ENCODE measurements around the gene SEMA5A.

SEMA5A gene

DNA sequence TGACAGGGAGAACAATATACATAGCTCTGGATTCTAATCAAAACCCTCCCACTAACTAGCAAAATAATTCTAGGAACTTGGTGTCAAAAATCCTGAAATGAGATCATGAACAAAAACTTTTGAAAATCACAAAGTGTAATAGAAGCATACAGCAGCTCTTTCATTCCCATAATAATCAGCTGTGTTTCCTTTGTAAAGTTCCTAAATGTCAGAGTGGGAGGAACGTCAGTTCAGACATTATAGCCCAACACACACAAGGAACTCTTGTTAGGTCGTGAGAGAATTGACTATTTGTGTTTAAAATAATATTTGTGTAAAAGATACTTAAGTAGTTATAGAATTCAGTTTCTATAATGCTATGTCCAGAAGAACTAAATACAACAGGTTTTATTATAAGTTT, 312.8 kb downstream of the SEMA5A start:
- TF ChIP-seq, protein P1, sequence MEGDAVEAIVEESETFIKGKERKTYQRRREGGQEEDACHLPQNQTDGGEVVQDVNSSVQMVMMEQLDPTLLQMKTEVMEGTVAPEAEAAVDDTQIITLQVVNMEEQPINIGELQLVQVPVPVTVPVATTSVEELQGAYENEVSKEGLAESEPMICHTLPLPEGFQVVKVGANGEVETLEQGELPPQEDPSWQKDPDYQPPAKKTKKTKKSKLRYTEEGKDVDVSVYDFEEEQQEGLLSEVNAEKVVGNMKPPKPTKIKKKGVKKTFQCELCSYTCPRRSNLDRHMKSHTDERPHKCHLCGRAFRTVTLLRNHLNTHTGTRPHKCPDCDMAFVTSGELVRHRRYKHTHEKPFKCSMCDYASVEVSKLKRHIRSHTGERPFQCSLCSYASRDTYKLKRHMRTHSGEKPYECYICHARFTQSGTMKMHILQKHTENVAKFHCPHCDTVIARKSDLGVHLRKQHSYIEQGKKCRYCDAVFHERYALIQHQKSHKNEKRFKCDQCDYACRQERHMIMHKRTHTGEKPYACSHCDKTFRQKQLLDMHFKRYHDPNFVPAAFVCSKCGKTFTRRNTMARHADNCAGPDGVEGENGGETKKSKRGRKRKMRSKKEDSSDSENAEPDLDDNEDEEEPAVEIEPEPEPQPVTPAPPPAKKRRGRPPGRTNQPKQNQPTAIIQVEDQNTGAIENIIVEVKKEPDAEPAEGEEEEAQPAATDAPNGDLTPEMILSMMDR (conservative IDR thresholded peaks at IDR 0.05; ENCODE audit: control insufficient read depth, insufficient read depth, low read depth, low read length), result no peak
- H3K4me3 ChIP-seq (ENCODE audit: control insufficient read depth, low read depth, low read length), result no peak overlapping the region
- no peak for DNase-seq (ENCODE audit: low read depth)

DNA sequence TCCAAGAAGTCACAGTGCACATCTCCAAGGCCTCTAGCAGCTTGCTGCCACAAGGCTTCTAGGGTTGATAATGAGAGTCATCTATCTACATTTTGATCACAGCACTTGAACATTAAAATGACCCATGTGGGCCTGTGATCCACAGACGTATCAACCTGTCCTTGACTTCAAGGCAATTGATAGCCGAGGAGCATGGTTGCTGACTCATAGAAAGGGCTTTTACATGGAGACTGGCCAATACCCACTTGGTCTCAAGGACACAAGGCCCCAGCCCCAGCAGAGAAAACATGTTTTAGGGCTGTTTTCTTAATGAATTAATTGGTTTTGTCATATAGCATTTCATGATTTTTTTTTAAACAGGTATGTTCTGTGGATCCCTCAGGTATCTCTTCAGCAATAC, 314.0 kb downstream of the SEMA5A start:
- TF ChIP-seq, protein P1 (conservative IDR thresholded peaks at IDR 0.05; ENCODE audit: control insufficient read depth, insufficient read depth, low read depth, low read length), result no peak
- no peak for DNase-seq (ENCODE audit: low read depth)
- no peak overlapping the region for H3K4me3 ChIP-seq (ENCODE audit: control insufficient read depth, low read depth, low read length)

DNA sequence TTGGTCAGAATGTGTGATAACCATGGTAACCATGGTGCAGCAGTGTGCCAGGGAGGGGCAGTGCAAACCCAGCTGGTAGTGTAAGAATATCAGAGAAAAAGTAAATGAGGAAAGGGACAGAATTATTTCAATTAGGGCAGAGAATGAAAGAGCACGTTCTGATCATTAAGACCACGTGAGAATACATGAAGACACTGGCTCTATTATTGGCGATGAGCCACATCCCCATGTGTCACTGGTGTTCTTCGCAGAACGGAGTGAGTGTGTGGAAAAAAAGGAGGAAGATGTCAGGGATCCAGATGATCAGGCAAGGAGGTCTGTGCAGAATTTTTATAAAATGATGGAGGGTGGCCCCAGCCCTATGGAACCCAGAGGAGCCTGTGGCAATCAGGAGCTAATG, 315.5 kb downstream of the SEMA5A start:
- no peak for DNase-seq (ENCODE audit: low read depth)
- H3K4me3 ChIP-seq (ENCODE audit: control insufficient read depth, low read depth, low read length), result no peak overlapping the region
- TF ChIP-seq, protein P1 (conservative IDR thresholded peaks at IDR 0.05; ENCODE audit: control insufficient read depth, insufficient read depth, low read depth, low read length), result no peak

DNA sequence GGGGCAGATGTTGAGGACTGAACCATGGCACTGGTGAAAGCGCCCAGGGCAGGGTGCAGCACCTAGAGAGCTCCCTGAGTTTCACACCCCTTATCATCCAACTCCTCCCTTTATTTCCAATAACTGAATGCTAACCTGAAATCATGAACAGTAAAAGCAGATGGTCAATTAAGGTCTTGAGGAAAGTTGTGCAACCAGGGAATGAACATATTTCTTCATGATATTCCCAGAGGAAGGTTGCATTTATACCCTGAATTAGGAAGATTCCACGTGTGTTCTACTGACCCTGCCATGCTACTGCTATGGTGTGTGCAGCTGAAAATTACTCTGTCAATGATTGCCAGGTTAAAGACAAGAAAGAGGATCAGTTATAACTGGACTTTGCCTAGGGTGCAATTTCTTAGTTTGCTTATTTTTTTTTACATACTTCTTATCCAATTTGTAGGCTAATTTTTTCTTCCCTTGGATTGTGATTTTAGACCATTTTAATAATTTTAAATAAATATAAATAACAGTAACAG, 319.8 kb downstream of the SEMA5A start:
- DNase-seq (ENCODE audit: low read depth), result peak; percentile 57
- no peak overlapping the region for H3K4me3 ChIP-seq (ENCODE audit: control insufficient read depth, low read depth, low read length)
- TF ChIP-seq, protein P1 (conservative IDR thresholded peaks at IDR 0.05; ENCODE audit: control insufficient read depth, insufficient read depth, low read depth, low read length), result no peak

DNA sequence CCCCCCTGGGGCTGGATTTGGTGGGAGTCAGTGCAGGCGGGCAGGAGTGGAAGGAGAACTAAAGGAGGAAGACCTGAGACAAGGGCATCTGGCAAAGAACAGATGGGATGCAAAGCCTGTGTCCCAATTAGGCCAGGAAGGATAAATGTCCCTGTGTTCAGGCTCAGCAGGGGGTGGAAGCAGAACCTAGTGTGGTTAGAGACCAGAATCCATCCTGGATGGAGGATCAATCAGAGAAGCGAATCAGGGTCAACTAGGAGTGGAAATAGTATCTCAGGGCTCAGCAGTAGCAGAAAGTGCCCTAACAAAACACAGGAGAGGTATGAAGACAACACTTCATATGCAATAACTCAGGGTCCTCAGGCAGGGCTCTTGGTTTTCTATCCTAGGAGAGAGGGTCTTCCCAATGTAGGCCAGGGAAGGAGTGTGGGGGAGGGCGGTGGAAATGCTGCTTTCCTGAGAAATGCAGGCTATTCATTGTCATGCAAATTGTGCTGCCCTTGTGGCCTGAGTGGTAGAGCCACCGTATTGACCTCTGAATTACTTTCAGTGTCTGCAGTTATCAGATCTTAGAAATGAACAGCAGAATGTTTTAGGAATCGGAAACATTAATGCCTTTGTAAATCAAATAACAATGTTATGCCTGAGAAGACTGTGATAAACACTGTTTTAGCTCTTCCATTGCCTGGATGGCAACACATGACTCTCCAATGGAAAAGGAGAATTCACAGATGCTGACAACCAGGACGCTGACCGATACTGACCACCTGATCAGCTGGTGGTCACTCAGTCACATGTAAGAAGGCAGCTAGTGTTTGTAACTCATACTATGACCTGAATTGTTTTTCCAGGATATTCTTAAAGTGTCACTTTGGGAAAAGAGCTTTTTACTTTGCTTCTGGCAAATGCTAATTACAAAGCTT, 323.6 kb downstream of the SEMA5A start:
- TF ChIP-seq, protein P1 (conservative IDR thresholded peaks at IDR 0.05; ENCODE audit: control insufficient read depth, insufficient read depth, low read depth, low read length), result no peak
- no peak overlapping the region for H3K4me3 ChIP-seq (ENCODE audit: control insufficient read depth, low read depth, low read length)
- DNase-seq (ENCODE audit: low read depth), result no peak

DNA sequence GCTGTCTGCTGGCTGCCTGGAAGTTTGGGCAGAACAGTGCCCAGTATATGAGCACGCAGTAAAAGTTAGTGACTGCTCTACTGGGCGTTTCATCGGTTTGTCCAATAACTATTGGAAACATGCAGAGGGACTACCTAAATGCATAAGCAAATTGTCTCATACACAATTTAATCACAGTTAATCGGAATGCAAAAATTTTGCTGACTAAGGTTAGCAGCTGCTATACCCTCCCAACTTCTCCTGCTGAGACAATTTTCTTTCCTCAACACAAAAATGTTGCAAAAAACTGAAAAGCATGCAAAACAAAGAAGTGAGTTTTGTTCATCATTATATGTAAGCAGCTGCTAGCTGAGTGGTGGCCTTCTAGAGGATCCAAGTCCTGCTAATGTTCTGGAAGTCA, 327.5 kb downstream of the SEMA5A start:
- TF ChIP-seq, protein P1 (conservative IDR thresholded peaks at IDR 0.05; ENCODE audit: control insufficient read depth, insufficient read depth, low read depth, low read length), result no peak
- DNase-seq (ENCODE audit: low read depth), result no peak
- no peak overlapping the region for H3K4me3 ChIP-seq (ENCODE audit: control insufficient read depth, low read depth, low read length)

All from fibroblast of mammary gland (primary cell).